Body of pancreas (tissue), 4 donors: ENCODE results near the gene PIGU.

ENCODE experiments used
- CTCF ChIP-seq, 7 experiments: fragments of 450-650 bp in 4 of 7; fragments of 200-600 bp in 3 of 7; sonication (generic) in 3 of 7; IDR thresholded peaks; one replicate each; pipeline ENCODE4 v1.5.1; 2016 to 2019; ENCODE audit warnings: antibody characterized with exemption in 7 of 7
- POLR2A ChIP-seq, 3 donors: fragments of 450-650 bp; IDR thresholded peaks; one replicate each; pipeline ENCODE4 v1.6.1; 2016; ENCODE audit warnings: antibody characterized with exemption in 3 of 3, mild to moderate bottlenecking in 2 of 3

GRCh38 chr20:34560614-34561013 is 116.3 kb downstream of the PIGU start:
- TF ChIP-seq CTCF (IDR thresholded peaks at IDR 0.05) (no peak), POLR2A (IDR thresholded peaks at IDR 0.05) (no peak)
